GM23338 (cell line): ENCODE results near the gene LHFPL4. TPM values are rescaled to one million over a fixed set of nuclear protein-coding genes. Genes with fewer than 3 reads are reported as not detected.

Source experiments
- ATAC-seq: fragments of 200-7000 bp; cut with Tn5 transposase; 3 replicates; pipeline ENCODE4 v1.9.1; 2020
- DNase-seq: peaks from one replicate; pipeline ENCODE4 v3.0.0-alpha.2; 2015; ENCODE audit warnings: low spot score
- H2AFZ ChIP-seq: fragments of 200-600 bp; sonication (generic); 2 replicates; pipeline ENCODE4 v1.8.0; 2016; ENCODE audit warnings: antibody characterized with exemption, mild to moderate bottlenecking, moderate library complexity
- H3F3A ChIP-seq: fragments of 200-600 bp; sonication (generic); replicated peaks from 2 replicates; pipeline ENCODE4 v1.8.0; 2017; ENCODE audit warnings: antibody characterized with exemption, mixed run types, low read depth
- H3K27ac ChIP-seq: fragments of 200-600 bp; sonication (generic); 2 replicates; pipeline ENCODE4 v1.6.1; 2016; ENCODE audit warnings: low read depth
- H3K27me3 ChIP-seq: fragments of 200-600 bp; sonication (generic); 2 replicates; pipeline ENCODE4 v1.8.0; 2016; ENCODE audit warnings: mild to moderate bottlenecking, mixed run types, moderate library complexity; ENCODE audit not compliant: insufficient read depth
- H3K36me3 ChIP-seq: fragments of 200-600 bp; sonication (generic); 2 replicates; pipeline ENCODE4 v1.8.0; 2016; ENCODE audit warnings: mild to moderate bottlenecking; ENCODE audit not compliant: insufficient read depth
- H3K4me1 ChIP-seq: fragments of 200-600 bp; sonication (generic); 2 replicates; pipeline ENCODE4 v1.8.0; 2016; ENCODE audit warnings: mild to moderate bottlenecking, moderate library complexity; ENCODE audit not compliant: insufficient read depth
- H3K4me2 ChIP-seq: fragments of 200-600 bp; sonication (generic); 2 replicates; pipeline ENCODE4 v1.7.1; 2017; ENCODE audit warnings: mixed run types
- H3K4me3 ChIP-seq: fragments of 200-600 bp; sonication (generic); 2 replicates; pipeline ENCODE4 v1.6.1; 2016; ENCODE audit warnings: mixed run types
- H3K79me2 ChIP-seq: fragments of 200-600 bp; sonication (generic); replicated peaks from 2 replicates; pipeline ENCODE4 v1.8.0; 2017; ENCODE audit warnings: mild to moderate bottlenecking; ENCODE audit not compliant: insufficient read depth
- H3K9me2 ChIP-seq: fragments of 200-600 bp; sonication (generic); 2 replicates; pipeline ENCODE4 v1.8.0; 2017; ENCODE audit not compliant: insufficient read depth
- H4K20me1 ChIP-seq: fragments of 200-600 bp; sonication (generic); replicated peaks from 2 replicates; pipeline ENCODE4 v1.8.0; 2017; ENCODE audit warnings: mild to moderate bottlenecking; ENCODE audit not compliant: insufficient read depth
- H3K27ac Mint-ChIP-seq: 2 replicates; pipeline ENCODE4 v1.8.0; 2020; ENCODE audit warnings: inconsistent platforms, mild to moderate bottlenecking, moderate library complexity, mixed read lengths
- H3K27me3 Mint-ChIP-seq: 3 replicates; pipeline ENCODE4 v1.8.0; 2022; ENCODE audit warnings: low read depth, mild to moderate bottlenecking, moderate library complexity, mixed read lengths, inconsistent platforms; ENCODE audit not compliant: insufficient read depth, poor library complexity
- H3K36me3 Mint-ChIP-seq: 3 replicates; pipeline ENCODE4 v1.8.0; 2021; ENCODE audit warnings: low read depth, mild to moderate bottlenecking, inconsistent platforms, moderate library complexity, mixed read lengths
- H3K4me1 Mint-ChIP-seq: 3 replicates; pipeline ENCODE4 v1.8.0; 2020; ENCODE audit warnings: mild to moderate bottlenecking, inconsistent platforms, mixed read lengths
- H3K4me3 Mint-ChIP-seq: 3 replicates; pipeline ENCODE4 v1.8.0; 2021; ENCODE audit warnings: moderate library complexity, mild to moderate bottlenecking, inconsistent platforms, mixed read lengths
- H3K9me3 Mint-ChIP-seq: 3 replicates; pipeline ENCODE4 v1.8.0; 2020; ENCODE audit warnings: moderate library complexity, mild to moderate bottlenecking, inconsistent platforms, mixed read lengths
- CREB1 ChIP-seq: fragments of 250-450 bp; sonication (Bioruptor Pico); IDR thresholded peaks from 2 replicates; pipeline ENCODE4 v1.5.0; 2020; ENCODE audit warnings: low read depth, mild to moderate bottlenecking, moderate library complexity
- EZH2 ChIP-seq: fragments of 200-600 bp; sonication (generic); IDR thresholded peaks from one replicate; pipeline ENCODE4 v1.8.0; 2017; ENCODE audit warnings: antibody characterized with exemption, mild to moderate bottlenecking, low read depth; ENCODE audit not compliant: unreplicated experiment
- EZH2phosphoT487 ChIP-seq: fragments of 200-600 bp; sonication (generic); IDR thresholded peaks from one replicate; pipeline ENCODE4 v1.8.1; 2018; ENCODE audit warnings: antibody characterized with exemption; ENCODE audit not compliant: unreplicated experiment
- JUNB ChIP-seq: IDR thresholded peaks from one replicate; pipeline ENCODE4 v1.6.1; 2016; ENCODE audit warnings: antibody characterized with exemption; ENCODE audit not compliant: unreplicated experiment
- NANOG ChIP-seq: IDR thresholded peaks from 2 replicates; pipeline ENCODE4 v1.6.1; 2016; ENCODE audit warnings: antibody characterized with exemption, borderline replicate concordance
- POLR2AphosphoS5 ChIP-seq: IDR thresholded peaks from 2 replicates; pipeline ENCODE4 v1.6.1; 2016; ENCODE audit warnings: antibody characterized with exemption, low read depth
- STAT1 ChIP-seq: IDR thresholded peaks from one replicate; pipeline ENCODE4 v1.6.1; 2016; ENCODE audit warnings: antibody characterized with exemption; ENCODE audit not compliant: unreplicated experiment
- ZNF114 ChIP-seq: fragments of 250-450 bp; sonication (Bioruptor Pico); IDR thresholded peaks from 2 replicates; pipeline ENCODE4 v1.5.0; 2020; ENCODE audit warnings: mild to moderate bottlenecking, moderate library complexity
- ZNF331 ChIP-seq: fragments of 250-450 bp; sonication (Bioruptor Pico); IDR thresholded peaks from 2 replicates; pipeline ENCODE4 v1.5.0; 2020; ENCODE audit warnings: low read depth, mild to moderate bottlenecking, moderate library complexity
- polyA plus RNA-seq: library from polyadenylated mRNA; unstranded; fragments of >200 nt; fragmentation: Nextera tagmentation; extraction: Ambion mirVana; gene quantifications from 2 replicates; pipeline ENCODE4 v1.2.1, GENCODE V29; 2016
- total RNA-seq: library from RNA; depleted of rRNA; stranded (reverse); fragments of >200 nt; shearing (Covaris generic); gene quantifications from 2 replicates; pipeline ENCODE4 v1.2.3, GENCODE V29; 2014
- TF ChIP-seq, protein P1 (sequence below): fragments of 250-450 bp; sonication (Bioruptor Pico); IDR thresholded peaks from 2 replicates; pipeline ENCODE4 v1.5.0; 2020; ENCODE audit warnings: mild to moderate bottlenecking, moderate library complexity
- TF ChIP-seq, protein P2 (sequence below): IDR thresholded peaks from 2 replicates; pipeline ENCODE4 v1.6.1; 2016; ENCODE audit warnings: antibody characterized with exemption
- TF ChIP-seq, protein P3 (sequence below): IDR thresholded peaks from one replicate; pipeline ENCODE4 v1.6.1; 2018; ENCODE audit warnings: antibody characterized with exemption; ENCODE audit not compliant: unreplicated experiment
- TF ChIP-seq, protein P4 (sequence below), 2 experiments: fragments of 200-600 bp in 1 of 2; sonication (generic) in 1 of 2; conservative IDR thresholded peaks; 2 replicates each; pipeline versions ENCODE4 v1.5.1 to v1.6.1; 2016 to 2017; ENCODE audit warnings: antibody characterized with exemption in 2 of 2, low read depth in 2 of 2, mild to moderate bottlenecking in 2 of 2, moderate library complexity in 1 of 2

LHFPL4 gene
- total and polyA plus RNA-seq, 2 experiments from 2014 or later = 2.3 to 11.5 TPM

DNA sequence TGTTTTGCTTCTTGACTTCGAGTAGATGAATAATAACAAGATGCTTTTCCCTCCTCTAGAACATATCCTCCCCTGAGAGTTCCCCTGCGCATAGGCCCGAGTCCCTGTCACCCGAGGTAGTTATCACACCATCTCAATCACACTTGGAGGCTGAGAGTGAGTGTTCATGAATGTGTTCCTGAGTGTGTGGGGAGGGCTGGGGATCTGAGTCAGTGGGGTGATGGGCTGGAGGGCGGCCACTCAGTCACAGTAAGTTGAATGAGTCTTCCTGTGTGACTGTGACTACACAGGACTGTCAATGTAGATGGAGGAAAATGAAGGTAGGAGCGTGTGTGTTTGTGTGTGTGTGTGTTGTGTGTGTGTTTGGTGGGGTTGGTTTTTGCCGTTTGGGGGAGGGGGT lies 85.2 kb downstream of the LHFPL4 start:
- ATAC-seq = no peak
- no peaks in the 10 kb centered on the region for H3K4me1 ChIP-seq
- no peak overlapping the region for H2AFZ ChIP-seq
- peaks cover 30% of the 10 kb centered on the region for H4K20me1 ChIP-seq
- H3K9me2 ChIP-seq = no peaks in the 10 kb centered on the region
- H3K9me3 Mint-ChIP-seq = no peaks in the 10 kb centered on the region
- peaks cover 88% of the 10 kb centered on the region for H3K36me3 Mint-ChIP-seq
- H3K27ac ChIP-seq = no peak overlapping the region
- DNase-seq = no peak
- H3K4me3 ChIP-seq = no peak overlapping the region
- H3K27me3 Mint-ChIP-seq = peaks cover 2% of the 10 kb centered on the region
- peaks cover 13% of the 10 kb centered on the region; the same call in 1 of the 2 replicates for H3K79me2 ChIP-seq
- no peak overlapping the region for H3K4me2 ChIP-seq
- H3K27ac Mint-ChIP-seq = no peak overlapping the region
- H3K27me3 ChIP-seq = no peaks in the 10 kb centered on the region
- no peak overlapping the region for H3K4me3 Mint-ChIP-seq
- H3K36me3 ChIP-seq = peaks cover 88% of the 10 kb centered on the region
- TF ChIP-seq NANOG = no peak
- no peak for TF ChIP-seq ZNF114
- TF ChIP-seq POLR2AphosphoS5 = no peak
- TF ChIP-seq CREB1 (CRISPR knock-in tag) = no peak
- TF ChIP-seq, protein P1, sequence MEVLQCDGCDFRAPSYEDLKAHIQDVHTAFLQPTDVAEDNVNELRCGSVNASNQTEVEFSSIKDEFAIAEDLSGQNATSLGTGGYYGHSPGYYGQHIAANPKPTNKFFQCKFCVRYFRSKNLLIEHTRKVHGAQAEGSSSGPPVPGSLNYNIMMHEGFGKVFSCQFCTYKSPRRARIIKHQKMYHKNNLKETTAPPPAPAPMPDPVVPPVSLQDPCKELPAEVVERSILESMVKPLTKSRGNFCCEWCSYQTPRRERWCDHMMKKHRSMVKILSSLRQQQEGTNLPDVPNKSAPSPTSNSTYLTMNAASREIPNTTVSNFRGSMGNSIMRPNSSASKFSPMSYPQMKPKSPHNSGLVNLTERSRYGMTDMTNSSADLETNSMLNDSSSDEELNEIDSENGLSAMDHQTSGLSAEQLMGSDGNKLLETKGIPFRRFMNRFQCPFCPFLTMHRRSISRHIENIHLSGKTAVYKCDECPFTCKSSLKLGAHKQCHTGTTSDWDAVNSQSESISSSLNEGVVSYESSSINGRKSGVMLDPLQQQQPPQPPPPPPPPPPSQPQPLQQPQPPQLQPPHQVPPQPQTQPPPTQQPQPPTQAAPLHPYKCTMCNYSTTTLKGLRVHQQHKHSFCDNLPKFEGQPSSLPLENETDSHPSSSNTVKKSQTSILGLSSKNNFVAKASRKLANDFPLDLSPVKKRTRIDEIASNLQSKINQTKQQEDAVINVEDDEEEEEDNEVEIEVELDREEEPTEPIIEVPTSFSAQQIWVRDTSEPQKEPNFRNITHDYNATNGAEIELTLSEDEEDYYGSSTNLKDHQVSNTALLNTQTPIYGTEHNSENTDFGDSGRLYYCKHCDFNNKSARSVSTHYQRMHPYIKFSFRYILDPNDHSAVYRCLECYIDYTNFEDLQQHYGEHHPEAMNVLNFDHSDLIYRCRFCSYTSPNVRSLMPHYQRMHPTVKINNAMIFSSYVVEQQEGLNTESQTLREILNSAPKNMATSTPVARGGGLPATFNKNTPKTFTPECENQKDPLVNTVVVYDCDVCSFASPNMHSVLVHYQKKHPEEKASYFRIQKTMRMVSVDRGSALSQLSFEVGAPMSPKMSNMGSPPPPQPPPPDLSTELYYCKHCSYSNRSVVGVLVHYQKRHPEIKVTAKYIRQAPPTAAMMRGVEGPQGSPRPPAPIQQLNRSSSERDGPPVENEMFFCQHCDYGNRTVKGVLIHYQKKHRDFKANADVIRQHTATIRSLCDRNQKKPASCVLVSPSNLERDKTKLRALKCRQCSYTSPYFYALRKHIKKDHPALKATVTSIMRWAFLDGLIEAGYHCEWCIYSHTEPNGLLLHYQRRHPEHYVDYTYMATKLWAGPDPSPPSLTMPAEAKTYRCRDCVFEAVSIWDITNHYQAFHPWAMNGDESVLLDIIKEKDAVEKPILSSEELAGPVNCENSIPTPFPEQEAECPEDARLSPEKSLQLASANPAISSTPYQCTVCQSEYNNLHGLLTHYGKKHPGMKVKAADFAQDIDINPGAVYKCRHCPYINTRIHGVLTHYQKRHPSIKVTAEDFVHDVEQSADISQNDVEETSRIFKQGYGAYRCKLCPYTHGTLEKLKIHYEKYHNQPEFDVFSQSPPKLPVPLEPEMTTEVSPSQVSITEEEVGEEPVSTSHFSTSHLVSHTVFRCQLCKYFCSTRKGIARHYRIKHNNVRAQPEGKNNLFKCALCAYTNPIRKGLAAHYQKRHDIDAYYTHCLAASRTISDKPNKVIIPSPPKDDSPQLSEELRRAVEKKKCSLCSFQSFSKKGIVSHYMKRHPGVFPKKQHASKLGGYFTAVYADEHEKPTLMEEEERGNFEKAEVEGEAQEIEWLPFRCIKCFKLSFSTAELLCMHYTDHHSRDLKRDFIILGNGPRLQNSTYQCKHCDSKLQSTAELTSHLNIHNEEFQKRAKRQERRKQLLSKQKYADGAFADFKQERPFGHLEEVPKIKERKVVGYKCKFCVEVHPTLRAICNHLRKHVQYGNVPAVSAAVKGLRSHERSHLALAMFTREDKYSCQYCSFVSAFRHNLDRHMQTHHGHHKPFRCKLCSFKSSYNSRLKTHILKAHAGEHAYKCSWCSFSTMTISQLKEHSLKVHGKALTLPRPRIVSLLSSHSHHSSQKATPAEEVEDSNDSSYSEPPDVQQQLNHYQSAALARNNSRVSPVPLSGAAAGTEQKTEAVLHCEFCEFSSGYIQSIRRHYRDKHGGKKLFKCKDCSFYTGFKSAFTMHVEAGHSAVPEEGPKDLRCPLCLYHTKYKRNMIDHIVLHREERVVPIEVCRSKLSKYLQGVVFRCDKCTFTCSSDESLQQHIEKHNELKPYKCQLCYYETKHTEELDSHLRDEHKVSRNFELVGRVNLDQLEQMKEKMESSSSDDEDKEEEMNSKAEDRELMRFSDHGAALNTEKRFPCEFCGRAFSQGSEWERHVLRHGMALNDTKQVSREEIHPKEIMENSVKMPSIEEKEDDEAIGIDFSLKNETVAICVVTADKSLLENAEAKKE (CRISPR knock-in tag) = no peak
- TF ChIP-seq JUNB = no peak
- TF ChIP-seq, protein P2, sequence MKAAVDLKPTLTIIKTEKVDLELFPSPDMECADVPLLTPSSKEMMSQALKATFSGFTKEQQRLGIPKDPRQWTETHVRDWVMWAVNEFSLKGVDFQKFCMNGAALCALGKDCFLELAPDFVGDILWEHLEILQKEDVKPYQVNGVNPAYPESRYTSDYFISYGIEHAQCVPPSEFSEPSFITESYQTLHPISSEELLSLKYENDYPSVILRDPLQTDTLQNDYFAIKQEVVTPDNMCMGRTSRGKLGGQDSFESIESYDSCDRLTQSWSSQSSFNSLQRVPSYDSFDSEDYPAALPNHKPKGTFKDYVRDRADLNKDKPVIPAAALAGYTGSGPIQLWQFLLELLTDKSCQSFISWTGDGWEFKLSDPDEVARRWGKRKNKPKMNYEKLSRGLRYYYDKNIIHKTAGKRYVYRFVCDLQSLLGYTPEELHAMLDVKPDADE = no peak
- TF ChIP-seq STAT1 = no peak
- TF ChIP-seq EZH2 = no peak
- TF ChIP-seq, protein P3, sequence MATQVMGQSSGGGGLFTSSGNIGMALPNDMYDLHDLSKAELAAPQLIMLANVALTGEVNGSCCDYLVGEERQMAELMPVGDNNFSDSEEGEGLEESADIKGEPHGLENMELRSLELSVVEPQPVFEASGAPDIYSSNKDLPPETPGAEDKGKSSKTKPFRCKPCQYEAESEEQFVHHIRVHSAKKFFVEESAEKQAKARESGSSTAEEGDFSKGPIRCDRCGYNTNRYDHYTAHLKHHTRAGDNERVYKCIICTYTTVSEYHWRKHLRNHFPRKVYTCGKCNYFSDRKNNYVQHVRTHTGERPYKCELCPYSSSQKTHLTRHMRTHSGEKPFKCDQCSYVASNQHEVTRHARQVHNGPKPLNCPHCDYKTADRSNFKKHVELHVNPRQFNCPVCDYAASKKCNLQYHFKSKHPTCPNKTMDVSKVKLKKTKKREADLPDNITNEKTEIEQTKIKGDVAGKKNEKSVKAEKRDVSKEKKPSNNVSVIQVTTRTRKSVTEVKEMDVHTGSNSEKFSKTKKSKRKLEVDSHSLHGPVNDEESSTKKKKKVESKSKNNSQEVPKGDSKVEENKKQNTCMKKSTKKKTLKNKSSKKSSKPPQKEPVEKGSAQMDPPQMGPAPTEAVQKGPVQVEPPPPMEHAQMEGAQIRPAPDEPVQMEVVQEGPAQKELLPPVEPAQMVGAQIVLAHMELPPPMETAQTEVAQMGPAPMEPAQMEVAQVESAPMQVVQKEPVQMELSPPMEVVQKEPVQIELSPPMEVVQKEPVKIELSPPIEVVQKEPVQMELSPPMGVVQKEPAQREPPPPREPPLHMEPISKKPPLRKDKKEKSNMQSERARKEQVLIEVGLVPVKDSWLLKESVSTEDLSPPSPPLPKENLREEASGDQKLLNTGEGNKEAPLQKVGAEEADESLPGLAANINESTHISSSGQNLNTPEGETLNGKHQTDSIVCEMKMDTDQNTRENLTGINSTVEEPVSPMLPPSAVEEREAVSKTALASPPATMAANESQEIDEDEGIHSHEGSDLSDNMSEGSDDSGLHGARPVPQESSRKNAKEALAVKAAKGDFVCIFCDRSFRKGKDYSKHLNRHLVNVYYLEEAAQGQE = no peak
- TF ChIP-seq EZH2phosphoT487 = no peak
- TF ChIP-seq, protein P4, sequence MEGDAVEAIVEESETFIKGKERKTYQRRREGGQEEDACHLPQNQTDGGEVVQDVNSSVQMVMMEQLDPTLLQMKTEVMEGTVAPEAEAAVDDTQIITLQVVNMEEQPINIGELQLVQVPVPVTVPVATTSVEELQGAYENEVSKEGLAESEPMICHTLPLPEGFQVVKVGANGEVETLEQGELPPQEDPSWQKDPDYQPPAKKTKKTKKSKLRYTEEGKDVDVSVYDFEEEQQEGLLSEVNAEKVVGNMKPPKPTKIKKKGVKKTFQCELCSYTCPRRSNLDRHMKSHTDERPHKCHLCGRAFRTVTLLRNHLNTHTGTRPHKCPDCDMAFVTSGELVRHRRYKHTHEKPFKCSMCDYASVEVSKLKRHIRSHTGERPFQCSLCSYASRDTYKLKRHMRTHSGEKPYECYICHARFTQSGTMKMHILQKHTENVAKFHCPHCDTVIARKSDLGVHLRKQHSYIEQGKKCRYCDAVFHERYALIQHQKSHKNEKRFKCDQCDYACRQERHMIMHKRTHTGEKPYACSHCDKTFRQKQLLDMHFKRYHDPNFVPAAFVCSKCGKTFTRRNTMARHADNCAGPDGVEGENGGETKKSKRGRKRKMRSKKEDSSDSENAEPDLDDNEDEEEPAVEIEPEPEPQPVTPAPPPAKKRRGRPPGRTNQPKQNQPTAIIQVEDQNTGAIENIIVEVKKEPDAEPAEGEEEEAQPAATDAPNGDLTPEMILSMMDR (conservative IDR thresholded peaks at IDR 0.05; ENCODE audit: low read depth in 2 of 2) = no peak
- no peak for TF ChIP-seq ZNF331 (CRISPR knock-in tag)
- no peaks in the 10 kb centered on the region; the same call in 1 of the 2 replicates for H3F3A ChIP-seq
- H3K4me1 Mint-ChIP-seq = no peaks in the 10 kb centered on the region
